ENCODE measurements around the gene PATJ.

The PATJ gene

GRCh38 chr1:62221171-62221570 is 478.9 kb downstream of the PATJ start:
- DNase-seq = no peak

- no peak for DNase-seq
These were observed 480.0 kb downstream of the PATJ start for GRCh38 chr1:62222321-62222720.

- DNase-seq = no peak
These were observed 481.9 kb downstream of the PATJ start for GRCh38 chr1:62224182-62224581.

GRCh38 chr1:62227496-62227895 is 485.2 kb downstream of the PATJ start:
- no peak for DNase-seq
